GM12878 (cell line): Measurements from ENCODE around the gene LUZP2. TPM values are rescaled to one million over a fixed set of nuclear protein-coding genes. Genes with fewer than 3 reads are reported as not detected.

Experiments
- ATAC-seq: fragments of 200-7000 bp; cut with Tn5 transposase; 3 replicates; pipeline ENCODE4 v1.9.1; 2020; ENCODE audit warnings: mild to moderate bottlenecking, moderate library complexity
- BruUV-seq: library from RNA; stranded (reverse); fragments of 400-500 nt; replicated peaks from 2 replicates; lab custom pipeline; 2021; lab: Mats Ljungman, UMichigan
- CTCF ChIA-PET: fragments of 300-600 bp; sonication (Branson Sonifier 250); formaldehyde crosslinking; extraction: SDS; loops from one replicate; lab custom pipeline; 2021; ENCODE audit warnings: inconsistent platforms; lab: Yijun Ruan, JAX
- POLR2A ChIA-PET: fragments of 350-600 bp; formaldehyde crosslinking; extraction: SDS; loops from one replicate; lab custom pipeline; 2021; ENCODE audit warnings: inconsistent platforms; lab: Charles Lee
- RAD21 ChIA-PET: fragments of 300-600 bp; sonication (Branson Sonifier 250); formaldehyde crosslinking; loops from one replicate; lab custom pipeline; 2023; ENCODE audit warnings: antibody characterized with exemption; ENCODE audit not compliant: unreplicated experiment; lab: Charles Lee
- SMC1A ChIA-PET: fragments of 300-600 bp; sonication (Branson Sonifier 250); formaldehyde crosslinking; loops from one replicate; lab custom pipeline; 2023; ENCODE audit not compliant: unreplicated experiment, uncharacterized antibody; lab: Charles Lee
- DNase-seq: peaks from one replicate; pipeline ENCODE4 v3.0.0-alpha.2; 2011; ENCODE audit warnings: low read depth, low spot score
- FAIRE-seq: peaks from 3 replicates; lab custom pipeline; 2011; peaks lifted over from hg19 to GRCh38; lab: Jason Lieb, UNC
- H2AFZ ChIP-seq: 2 replicates; pipeline ENCODE4 v1.6.0; 2011; ENCODE audit warnings: low read depth, low read length, control low read depth; ENCODE audit not compliant: control insufficient read depth
- H3K27ac ChIP-seq: 2 replicates; pipeline ENCODE4 v1.5.1; 2011; ENCODE audit warnings: control low read depth; ENCODE audit not compliant: control insufficient read depth, insufficient read depth
- H3K27me3 ChIP-seq, 2 experiments: replicated peaks in 1 of 2; 2 replicates each; pipeline versions ENCODE4 v1.6.0 to v1.6.1; 2011; ENCODE audit warnings: low read length in 1 of 2; ENCODE audit not compliant: control insufficient read depth in 2 of 2, insufficient read depth in 2 of 2
- H3K36me3 ChIP-seq, 2 experiments: 2 replicates each; pipeline ENCODE4 v1.5.1; 2011; ENCODE audit warnings: low read length in 1 of 2; ENCODE audit not compliant: control insufficient read depth in 2 of 2, insufficient read depth in 2 of 2
- H3K4me1 ChIP-seq: 2 replicates; pipeline ENCODE4 v1.6.1; 2011; ENCODE audit warnings: mild to moderate bottlenecking, low read length, moderate library complexity, mixed read lengths; ENCODE audit not compliant: control insufficient read depth, insufficient read depth
- H3K4me2 ChIP-seq: 2 replicates; pipeline ENCODE4 v1.6.0; 2011; ENCODE audit warnings: control low read depth; ENCODE audit not compliant: control insufficient read depth, insufficient read depth
- H3K4me3 ChIP-seq: fragments of 200-600 bp; sonication (generic); 2 replicates; pipeline ENCODE4 v1.5.1; 2016
- H3K79me2 ChIP-seq: 2 replicates; pipeline ENCODE4 v1.6.0; 2011; ENCODE audit warnings: low read length; ENCODE audit not compliant: control insufficient read depth, insufficient read depth
- H3K9ac ChIP-seq: 2 replicates; pipeline ENCODE4 v1.8.0; 2011; ENCODE audit warnings: low read length, control low read depth, mixed read lengths; ENCODE audit not compliant: control insufficient read depth, insufficient read depth
- H3K9me3 ChIP-seq: replicated peaks from 3 replicates; pipeline ENCODE4 v1.5.1; 2011; ENCODE audit warnings: mild to moderate bottlenecking, low read length; ENCODE audit not compliant: control insufficient read depth, insufficient read depth
- H4K20me1 ChIP-seq: 2 replicates; pipeline ENCODE4 v1.6.0; 2011; ENCODE audit not compliant: control insufficient read depth, insufficient read depth
- HCFC1 ChIP-seq: fragments of 150-350 bp; IDR thresholded peaks from 2 replicates; pipeline ENCODE4 v1.6.1; 2014; ENCODE audit warnings: low read length
- HDAC2 ChIP-seq: fragments of 200-600 bp; sonication (generic); IDR thresholded peaks from 2 replicates; pipeline ENCODE4 v1.6.1; 2017
- JUND ChIP-seq: IDR thresholded peaks from 2 replicates; pipeline ENCODE4 v1.6.1; 2012; ENCODE audit warnings: low read depth, mild to moderate bottlenecking, low read length, improper control_type of control experiment, moderate library complexity
- KLF5 ChIP-seq: fragments of 450-650 bp; IDR thresholded peaks from 2 replicates; pipeline ENCODE4 v1.6.1; 2014; ENCODE audit warnings: mild to moderate bottlenecking; ENCODE audit not compliant: partially characterized antibody
- MTA2 ChIP-seq: fragments of 450-650 bp; IDR thresholded peaks from 2 replicates; pipeline ENCODE4 v1.6.1; 2016; ENCODE audit warnings: low read depth, mild to moderate bottlenecking, moderate library complexity
- MYB ChIP-seq: fragments of 150-350 bp; IDR thresholded peaks from 2 replicates; pipeline ENCODE4 v1.6.1; 2014; ENCODE audit warnings: mild to moderate bottlenecking, low read depth, low read length, borderline replicate concordance
- NFXL1 ChIP-seq: fragments of 450-650 bp; IDR thresholded peaks from 2 replicates; pipeline ENCODE4 v1.6.1; 2017; ENCODE audit warnings: antibody characterized with exemption, mild to moderate bottlenecking, borderline replicate concordance
- RB1 ChIP-seq: fragments of 450-650 bp; formaldehyde crosslinking; IDR thresholded peaks from 2 replicates; pipeline ENCODE4 v1.6.1; 2017; ENCODE audit warnings: mild to moderate bottlenecking, borderline replicate concordance
- RFX5 ChIP-seq: IDR thresholded peaks from 2 replicates; pipeline ENCODE4 v1.6.1; 2011; ENCODE audit warnings: low read depth, low read length, improper control_type of control experiment
- WRNIP1 ChIP-seq: IDR thresholded peaks from 2 replicates; pipeline ENCODE4 v1.6.1; 2011; ENCODE audit warnings: low read depth, low read length, improper control_type of control experiment, borderline replicate concordance
- ZNF207 ChIP-seq: fragments of 450-650 bp; IDR thresholded peaks from 2 replicates; pipeline ENCODE4 v1.6.1; 2014; ENCODE audit warnings: antibody characterized with exemption, mild to moderate bottlenecking, borderline replicate concordance
- ZNF622 ChIP-seq: fragments of 450-650 bp; IDR thresholded peaks from 2 replicates; pipeline ENCODE4 v1.6.1; 2017; ENCODE audit warnings: mild to moderate bottlenecking, inconsistent platforms
- whole genome bisulfite sequencing: methylation state at CpG from one replicate; pipeline ENCODE4 v1.1.6; 2016; ENCODE audit warnings: low lambda C conversion rate; ENCODE audit not compliant: insufficient replicate concordance, insufficient coverage; ENCODE audit errors: missing lambda C conversion rate; 5-methylcytosine and 5-hydroxymethylcytosine counted together
- in situ Hi-C: fragments of 300-500 bp; cut with MboI; formaldehyde crosslinking; loops from 9 replicates; pipeline ENCODE4 v1.14.3; 2018; ENCODE audit warnings: mixed read lengths
- intact Hi-C: fragments of 100-400 bp; cut with micrococcal nuclease; formaldehyde crosslinking; loops from one replicate; pipeline ENCODE4 v1.14.2; 2022; ENCODE audit not compliant: unreplicated experiment
- polyA plus RNA-seq, 11 experiments: library from polyadenylated mRNA; depleted of rRNA in 4 of 11; unstranded in 6 of 11; stranded (reverse) in 5 of 11; fragments of >200 nt; fragmentation: Nextera tagmentation in 4 of 11; fragmentation: Illumina TruSeq in 1 of 11; extraction: Ambion mirVana in 4 of 11; extraction: Trizol in 1 of 11; gene quantifications; 1 replicate in 1 of 11; 2 replicates in 10 of 11; pipeline versions ENCODE4 v1.2.1 to v1.2.3, GENCODE V29; 2011 to 2016; ENCODE audit warnings: inconsistent platforms in 2 of 11, missing spikeins in 2 of 11, low read depth in 1 of 11
- total RNA-seq, 4 experiments: library from RNA; depleted of rRNA in 3 of 4; stranded (reverse); fragments of >200 nt in 3 of 4; fragmentation: Illumina TruSeq in 1 of 4; extraction: Trizol in 1 of 4; gene quantifications; 2 replicates each; pipeline versions ENCODE4 v1.2.1 to v1.2.3, GENCODE V29; 2013 to 2021
- TF ChIP-seq, protein P1 (sequence below): IDR thresholded peaks from 2 replicates; pipeline ENCODE4 v1.6.1; 2012; ENCODE audit warnings: mild to moderate bottlenecking, low read depth, low read length
- TF ChIP-seq, protein P2 (sequence below): fragments of 450-650 bp; IDR thresholded peaks from 2 replicates; pipeline ENCODE4 v1.6.1; 2016; ENCODE audit warnings: mild to moderate bottlenecking
- TF ChIP-seq, protein P3 (sequence below): IDR thresholded peaks from 2 replicates; pipeline ENCODE4 v1.6.1; 2011; ENCODE audit warnings: borderline replicate concordance, low read depth, mild to moderate bottlenecking, moderate library complexity, low read length; ENCODE audit not compliant: insufficient read depth, poor library complexity, severe bottlenecking
- TF ChIP-seq, protein P4 (sequence below): IDR thresholded peaks from 2 replicates; pipeline ENCODE4 v1.6.1; 2011; ENCODE audit warnings: borderline replicate concordance, low read depth, mild to moderate bottlenecking, moderate library complexity, mixed read lengths, low read length; ENCODE audit not compliant: insufficient read depth; ENCODE audit errors: extremely low read length

LUZP2 gene
- total and polyA plus RNA-seq, 10 of the 15 experiments (the other 5 are each of a cell fraction or from before 2014, with no cell fraction given): not detected

DNA sequence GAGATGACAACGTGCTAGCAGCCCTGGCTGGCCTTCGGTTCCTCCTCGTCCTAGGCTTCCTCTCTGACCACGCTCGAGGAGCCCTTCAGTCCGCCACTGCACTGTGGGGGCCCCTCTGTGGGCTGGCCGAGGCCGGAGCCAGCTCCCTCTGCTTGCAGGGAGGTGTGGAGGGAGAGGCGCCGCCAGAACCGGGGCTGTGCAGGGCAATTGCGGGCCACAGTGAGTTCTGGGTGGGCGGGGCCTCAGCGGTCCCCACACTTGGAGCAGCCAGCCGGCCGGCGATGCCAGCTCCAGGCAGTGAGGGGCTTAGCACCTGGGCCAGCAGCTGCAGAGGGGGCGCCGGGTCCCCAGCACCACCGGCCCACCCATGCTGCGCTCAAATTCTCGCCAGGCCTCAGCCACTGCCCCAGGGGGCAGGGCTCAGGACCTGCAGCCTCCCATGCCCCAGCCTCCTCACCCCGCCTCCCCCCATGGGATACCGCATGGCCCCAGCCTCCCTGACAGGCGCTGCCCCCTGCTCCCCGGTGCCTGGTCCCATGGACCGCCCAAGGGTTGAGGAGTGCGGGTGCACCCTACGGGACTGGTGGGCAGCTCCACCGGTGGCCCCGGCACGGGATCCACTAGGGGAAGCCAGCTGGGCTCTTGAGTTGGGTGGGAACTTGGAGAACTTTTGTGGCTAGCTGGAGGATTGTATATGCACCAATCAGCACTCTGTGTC, 399.4 kb downstream of the LUZP2 start (continued):
- TF ChIP-seq, protein P1, sequence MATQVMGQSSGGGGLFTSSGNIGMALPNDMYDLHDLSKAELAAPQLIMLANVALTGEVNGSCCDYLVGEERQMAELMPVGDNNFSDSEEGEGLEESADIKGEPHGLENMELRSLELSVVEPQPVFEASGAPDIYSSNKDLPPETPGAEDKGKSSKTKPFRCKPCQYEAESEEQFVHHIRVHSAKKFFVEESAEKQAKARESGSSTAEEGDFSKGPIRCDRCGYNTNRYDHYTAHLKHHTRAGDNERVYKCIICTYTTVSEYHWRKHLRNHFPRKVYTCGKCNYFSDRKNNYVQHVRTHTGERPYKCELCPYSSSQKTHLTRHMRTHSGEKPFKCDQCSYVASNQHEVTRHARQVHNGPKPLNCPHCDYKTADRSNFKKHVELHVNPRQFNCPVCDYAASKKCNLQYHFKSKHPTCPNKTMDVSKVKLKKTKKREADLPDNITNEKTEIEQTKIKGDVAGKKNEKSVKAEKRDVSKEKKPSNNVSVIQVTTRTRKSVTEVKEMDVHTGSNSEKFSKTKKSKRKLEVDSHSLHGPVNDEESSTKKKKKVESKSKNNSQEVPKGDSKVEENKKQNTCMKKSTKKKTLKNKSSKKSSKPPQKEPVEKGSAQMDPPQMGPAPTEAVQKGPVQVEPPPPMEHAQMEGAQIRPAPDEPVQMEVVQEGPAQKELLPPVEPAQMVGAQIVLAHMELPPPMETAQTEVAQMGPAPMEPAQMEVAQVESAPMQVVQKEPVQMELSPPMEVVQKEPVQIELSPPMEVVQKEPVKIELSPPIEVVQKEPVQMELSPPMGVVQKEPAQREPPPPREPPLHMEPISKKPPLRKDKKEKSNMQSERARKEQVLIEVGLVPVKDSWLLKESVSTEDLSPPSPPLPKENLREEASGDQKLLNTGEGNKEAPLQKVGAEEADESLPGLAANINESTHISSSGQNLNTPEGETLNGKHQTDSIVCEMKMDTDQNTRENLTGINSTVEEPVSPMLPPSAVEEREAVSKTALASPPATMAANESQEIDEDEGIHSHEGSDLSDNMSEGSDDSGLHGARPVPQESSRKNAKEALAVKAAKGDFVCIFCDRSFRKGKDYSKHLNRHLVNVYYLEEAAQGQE: no peak
- no peak for TF ChIP-seq HCFC1

DNA sequence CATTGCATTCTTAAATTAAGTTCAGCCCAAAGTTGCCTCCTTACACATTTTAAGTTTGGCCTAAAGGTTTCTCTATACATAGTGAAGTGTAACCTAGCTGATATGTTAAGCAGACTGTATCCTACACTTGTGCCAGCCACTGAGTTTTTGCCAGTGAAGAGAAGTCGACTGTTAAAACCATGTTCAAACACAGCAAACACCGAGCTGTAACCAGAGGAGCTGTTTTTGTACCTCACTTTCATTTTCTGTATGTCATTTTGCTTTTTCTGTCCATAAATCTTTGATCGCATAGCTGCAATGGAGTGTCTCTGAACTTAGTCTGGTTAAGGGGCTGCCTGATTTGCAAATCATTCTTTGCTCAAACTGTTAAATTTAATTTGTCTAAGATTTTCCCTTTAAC, 403.7 kb downstream of the LUZP2 start:
- DNase-seq (no peak), FAIRE-seq (no peak), ATAC-seq (peak; percentile 34)
- intact Hi-C loops: no loop called here
- Histone ChIP-seq H3K4me2 (no peak overlapping the region), H2AFZ (no peak overlapping the region), H3K27me3 (no peaks in the 10 kb centered on the region), H3K79me2 (no peaks in the 10 kb centered on the region), H3K4me1 (no peaks in the 10 kb centered on the region), H3K4me3 (no peak overlapping the region), H3K36me3 (no peaks in the 10 kb centered on the region), H3K9me3 (no peaks in the 10 kb centered on the region), H3K27ac (no peak overlapping the region), H3K9ac (no peak overlapping the region), H4K20me1 (no peaks in the 10 kb centered on the region)
- 18% methylated on average over 3 of the region's 3 CpGs for WGBS
- ChIA-PET POLR2A (no interaction called here), SMC1A (interaction anchor here (0.9 to 1.3 kb wide), 3 partner anchors 10 to 22 kb away, joined by 3 to 4 read pairs (median 3); no protein-coding TSS in a partner anchor), CTCF (interaction anchor here (0.6 kb wide), 1 partner anchor 390 kb away, joined by 3 read pairs; no protein-coding TSS in a partner anchor), RAD21 (no interaction called here)
- in situ Hi-C loops: no loop called here
- BruUV-seq: no TSS peak
- TF ChIP-seq, protein P2, sequence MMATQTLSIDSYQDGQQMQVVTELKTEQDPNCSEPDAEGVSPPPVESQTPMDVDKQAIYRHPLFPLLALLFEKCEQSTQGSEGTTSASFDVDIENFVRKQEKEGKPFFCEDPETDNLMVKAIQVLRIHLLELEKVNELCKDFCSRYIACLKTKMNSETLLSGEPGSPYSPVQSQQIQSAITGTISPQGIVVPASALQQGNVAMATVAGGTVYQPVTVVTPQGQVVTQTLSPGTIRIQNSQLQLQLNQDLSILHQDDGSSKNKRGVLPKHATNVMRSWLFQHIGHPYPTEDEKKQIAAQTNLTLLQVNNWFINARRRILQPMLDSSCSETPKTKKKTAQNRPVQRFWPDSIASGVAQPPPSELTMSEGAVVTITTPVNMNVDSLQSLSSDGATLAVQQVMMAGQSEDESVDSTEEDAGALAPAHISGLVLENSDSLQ: no peak
- TF ChIP-seq ZNF207 (no peak), RFX5 (no peak), JUND (no peak), RB1 (no peak), KLF5 (no peak), MYB (no peak), HDAC2 (no peak), NFXL1 (no peak), MTA2 (no peak), ZNF622 (no peak), WRNIP1 (no peak)
- TF ChIP-seq, protein P3, sequence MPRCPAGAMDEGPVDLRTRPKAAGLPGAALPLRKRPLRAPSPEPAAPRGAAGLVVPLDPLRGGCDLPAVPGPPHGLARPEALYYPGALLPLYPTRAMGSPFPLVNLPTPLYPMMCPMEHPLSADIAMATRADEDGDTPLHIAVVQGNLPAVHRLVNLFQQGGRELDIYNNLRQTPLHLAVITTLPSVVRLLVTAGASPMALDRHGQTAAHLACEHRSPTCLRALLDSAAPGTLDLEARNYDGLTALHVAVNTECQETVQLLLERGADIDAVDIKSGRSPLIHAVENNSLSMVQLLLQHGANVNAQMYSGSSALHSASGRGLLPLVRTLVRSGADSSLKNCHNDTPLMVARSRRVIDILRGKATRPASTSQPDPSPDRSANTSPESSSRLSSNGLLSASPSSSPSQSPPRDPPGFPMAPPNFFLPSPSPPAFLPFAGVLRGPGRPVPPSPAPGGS: no peak
- TF ChIP-seq, protein P4, sequence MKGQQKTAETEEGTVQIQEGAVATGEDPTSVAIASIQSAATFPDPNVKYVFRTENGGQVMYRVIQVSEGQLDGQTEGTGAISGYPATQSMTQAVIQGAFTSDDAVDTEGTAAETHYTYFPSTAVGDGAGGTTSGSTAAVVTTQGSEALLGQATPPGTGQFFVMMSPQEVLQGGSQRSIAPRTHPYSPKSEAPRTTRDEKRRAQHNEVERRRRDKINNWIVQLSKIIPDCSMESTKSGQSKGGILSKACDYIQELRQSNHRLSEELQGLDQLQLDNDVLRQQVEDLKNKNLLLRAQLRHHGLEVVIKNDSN: no peak
